NT2/D1 (cell line): ENCODE results near the gene TNFRSF1B.
A peak's percentile ranks its signal among the peaks of the same experiment; 100 is the strongest.

Source experiments
- DNase-seq: peaks from one replicate; pipeline ENCODE4 v3.0.0-alpha.2; 2011; ENCODE audit warnings: low read depth, low spot score
- H3K27me3 ChIP-seq: 2 replicates; pipeline ENCODE4 v1.6.0; 2011; ENCODE audit warnings: mild to moderate bottlenecking; ENCODE audit not compliant: insufficient read length, insufficient read depth
- H3K36me3 ChIP-seq: 2 replicates; pipeline ENCODE4 v1.6.1; 2011; ENCODE audit warnings: mild to moderate bottlenecking, low read length, mixed read lengths; ENCODE audit not compliant: insufficient read depth, insufficient read length
- H3K4me1 ChIP-seq: 2 replicates; pipeline ENCODE4 v1.5.1; 2011; ENCODE audit not compliant: insufficient read depth, insufficient read length
- H3K4me3 ChIP-seq: 2 replicates; pipeline ENCODE4 v1.5.1; 2011; ENCODE audit warnings: low read depth; ENCODE audit not compliant: insufficient read length
- H3K9ac ChIP-seq: 2 replicates; pipeline ENCODE4 v1.6.0; 2011; ENCODE audit warnings: low read depth; ENCODE audit not compliant: insufficient read length
- H3K9me3 ChIP-seq: 2 replicates; pipeline ENCODE4 v1.5.1; 2011; ENCODE audit warnings: mild to moderate bottlenecking, low read length; ENCODE audit not compliant: insufficient read depth
- SUZ12 ChIP-seq: IDR thresholded peaks from 2 replicates; pipeline ENCODE4 v1.6.1; 2011; ENCODE audit not compliant: insufficient read length, insufficient read depth; ENCODE audit errors: extremely low read depth
- YY1 ChIP-seq: IDR thresholded peaks from 2 replicates; pipeline ENCODE4 v1.6.1; 2011; ENCODE audit not compliant: insufficient read length, insufficient read depth
- ZNF274 ChIP-seq: IDR thresholded peaks from 2 replicates; pipeline ENCODE4 v1.6.1; 2011; ENCODE audit warnings: mild to moderate bottlenecking, low read depth, low read length

The TNFRSF1B gene

DNA sequence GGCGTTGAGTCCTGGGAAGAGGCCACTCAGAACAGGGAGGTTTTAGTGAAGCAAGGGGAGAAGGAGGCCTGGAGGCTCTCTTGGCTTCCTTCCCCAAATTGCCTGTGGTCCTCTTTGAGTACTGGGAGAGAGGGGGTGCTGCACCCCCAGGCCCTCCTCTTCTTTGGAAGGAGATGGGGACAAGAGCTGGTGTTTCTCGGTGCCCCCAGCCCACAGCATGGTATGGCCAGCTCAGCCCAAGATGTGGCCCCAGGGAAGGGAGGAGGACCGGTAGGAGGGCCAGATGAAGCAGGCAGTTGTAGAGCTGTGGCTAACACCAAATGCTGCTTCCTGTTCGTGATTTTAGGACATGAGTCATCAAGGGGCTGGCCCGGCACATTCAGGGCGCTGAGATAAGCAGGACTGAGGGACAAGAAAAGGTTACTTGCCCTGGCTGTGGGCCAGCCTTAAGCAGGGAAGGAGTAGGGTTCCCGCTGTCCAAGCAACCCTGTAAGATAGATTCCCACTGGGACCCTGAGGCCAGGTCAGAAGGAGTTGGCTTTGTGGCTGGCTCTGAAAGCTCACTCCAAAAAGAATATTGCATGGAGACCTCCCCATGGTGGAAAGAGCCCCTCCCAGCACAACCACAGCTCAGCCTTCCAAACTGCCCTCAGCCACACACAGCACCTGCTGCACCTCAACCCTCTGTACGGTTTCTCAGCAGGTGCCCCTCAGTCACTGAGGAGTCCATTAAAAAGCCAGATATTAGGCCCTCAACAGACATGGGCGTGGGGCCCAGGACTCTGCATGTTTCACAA is 4.9 kb upstream of the TNFRSF1B start:
- no peak for DNase-seq
- TF ChIP-seq YY1 (no peak), SUZ12 (no peak), ZNF274 (no peak)
- H3K4me3 ChIP-seq = no peak overlapping the region
- no peaks in the 10 kb centered on the region for H3K36me3 ChIP-seq
- peaks cover 16% of the 10 kb centered on the region for H3K4me1 ChIP-seq
- no peaks in the 10 kb centered on the region for H3K9me3 ChIP-seq
- H3K27me3 ChIP-seq = peaks cover 17% of the 10 kb centered on the region
- no peak overlapping the region for H3K9ac ChIP-seq

GRCh38 chr1:12162459-12163137 is 4.2 kb upstream of the TNFRSF1B start:
- Histone ChIP-seq H3K4me3 (no peak overlapping the region), H3K9me3 (no peaks in the 10 kb centered on the region), H3K27me3 (peaks cover 24% of the 10 kb centered on the region), H3K4me1 (peaks cover 18% of the 10 kb centered on the region), H3K9ac (no peak overlapping the region), H3K36me3 (no peaks in the 10 kb centered on the region)
- TF ChIP-seq ZNF274 = no peak
- no peak for TF ChIP-seq YY1
- TF ChIP-seq SUZ12 = no peak
- DNase-seq = no peak

- no peaks in the 10 kb centered on the region for H3K9me3 ChIP-seq
- H3K36me3 ChIP-seq = no peaks in the 10 kb centered on the region
- TF ChIP-seq YY1 (no peak), ZNF274 (no peak), SUZ12 (no peak)
- no peak overlapping the region for H3K9ac ChIP-seq
- no peak for DNase-seq
- H3K4me1 ChIP-seq = peaks cover 17% of the 10 kb centered on the region
- no peak overlapping the region for H3K4me3 ChIP-seq
- peaks cover 30% of the 10 kb centered on the region for H3K27me3 ChIP-seq
Measured at GRCh38 chr1:12163210-12163609, 3.6 kb upstream of the TNFRSF1B start.

DNA sequence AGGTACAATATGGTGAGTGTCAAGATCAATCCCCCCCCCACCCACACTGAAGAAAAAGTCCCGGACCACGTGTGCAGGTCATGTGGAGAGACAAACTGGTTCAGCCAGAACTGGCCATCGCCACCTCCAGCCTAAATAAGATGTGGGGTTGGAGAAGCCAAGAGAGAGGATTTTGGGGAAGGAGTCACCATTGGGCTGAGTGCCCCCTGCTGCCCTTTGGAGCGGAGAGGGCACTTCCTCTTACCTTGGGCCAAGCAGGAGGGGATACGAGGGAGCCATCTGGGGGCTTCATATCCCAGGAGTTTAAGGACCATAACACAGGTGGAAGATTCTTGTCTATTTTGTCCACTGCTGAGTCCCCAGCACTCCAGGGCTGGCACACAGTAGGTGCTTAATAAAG is 2.6 kb upstream of the TNFRSF1B start:
- no peak overlapping the region for H3K9ac ChIP-seq
- DNase-seq = no peak
- no peak overlapping the region for H3K4me3 ChIP-seq
- peaks cover 17% of the 10 kb centered on the region for H3K4me1 ChIP-seq
- TF ChIP-seq ZNF274 (no peak), YY1 (no peak), SUZ12 (no peak)
- H3K27me3 ChIP-seq = peaks cover 34% of the 10 kb centered on the region
- no peaks in the 10 kb centered on the region for H3K9me3 ChIP-seq
- H3K36me3 ChIP-seq = no peaks in the 10 kb centered on the region

DNA sequence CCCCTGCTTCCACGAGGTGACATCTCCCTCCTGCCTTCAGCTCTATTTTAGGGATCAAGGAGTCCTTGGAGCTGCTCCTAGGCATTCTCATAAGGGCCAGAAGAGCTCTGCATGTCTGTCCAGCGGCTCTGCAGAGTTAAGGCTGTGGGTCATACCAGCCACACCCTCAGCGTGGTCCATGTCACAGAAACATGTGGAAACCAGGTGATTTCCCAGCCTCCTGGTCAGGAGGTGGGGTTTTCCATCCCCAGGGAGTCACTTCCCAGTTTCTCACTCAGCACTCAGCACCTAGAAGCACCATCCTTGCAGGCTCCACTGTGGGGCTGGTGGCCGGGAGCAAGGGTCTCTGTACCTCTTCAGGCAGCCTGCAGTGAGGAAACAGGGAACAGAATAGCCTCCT is 1.4 kb upstream of the TNFRSF1B start:
- Histone ChIP-seq H3K9ac (no peak overlapping the region), H3K27me3 (peaks cover 34% of the 10 kb centered on the region), H3K4me1 (peaks cover 17% of the 10 kb centered on the region), H3K4me3 (no peak overlapping the region), H3K9me3 (no peaks in the 10 kb centered on the region), H3K36me3 (no peaks in the 10 kb centered on the region)
- no peak for DNase-seq
- no peak for TF ChIP-seq ZNF274
- no peak for TF ChIP-seq SUZ12
- TF ChIP-seq YY1 = no peak

DNA sequence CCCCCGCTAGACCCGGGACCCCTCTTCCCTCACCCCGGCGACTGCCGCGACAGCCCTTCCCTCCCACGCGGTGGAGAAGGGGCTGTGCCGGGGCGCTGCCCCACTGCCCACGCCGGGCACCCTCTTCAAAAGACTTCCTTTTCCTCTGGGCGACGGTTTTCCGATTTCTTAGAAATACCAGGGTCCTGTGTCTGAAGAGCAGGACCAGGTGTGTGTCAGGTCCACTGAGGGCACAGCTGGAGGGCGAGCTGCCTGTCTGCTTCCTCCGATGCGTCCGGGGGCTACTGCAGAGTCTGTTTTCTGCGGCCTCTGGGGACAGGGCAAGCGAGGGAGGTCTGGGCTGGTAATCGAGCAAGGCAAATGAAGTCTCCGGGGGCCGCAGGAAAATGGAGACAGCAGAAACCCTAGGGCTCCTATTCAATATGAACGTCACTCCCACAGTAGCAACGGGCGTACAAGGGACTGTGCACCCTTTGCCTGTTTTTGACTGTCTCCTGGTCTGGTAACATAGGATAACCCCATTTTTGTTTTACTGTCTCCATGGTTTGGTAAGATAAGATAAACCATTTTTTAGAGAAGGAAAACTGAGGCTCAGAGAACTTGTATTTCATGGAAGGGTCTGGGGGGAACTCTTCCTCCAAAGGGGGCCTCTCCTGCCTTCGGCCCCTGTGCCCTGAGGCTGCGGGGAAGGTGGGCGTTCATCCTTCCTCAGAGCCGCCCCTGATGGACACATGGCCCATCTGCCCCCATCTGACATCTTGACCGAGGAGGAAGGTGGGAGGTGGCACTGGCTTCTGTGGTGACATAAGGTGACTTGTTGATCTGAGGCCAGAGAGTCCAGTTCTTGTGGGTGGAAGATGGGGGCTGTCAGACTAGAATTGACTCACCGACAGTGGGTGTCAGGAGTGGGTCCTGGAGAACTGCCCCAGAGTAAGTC is 970 bp downstream of the TNFRSF1B start:
- TF ChIP-seq ZNF274 (no peak), YY1 (no peak), SUZ12 (no peak)
- peaks cover 9% of the 10 kb centered on the region for H3K4me1 ChIP-seq
- DNase-seq = no peak

More for the DNA sequence above, 970 bp downstream of the TNFRSF1B start:
- peaks cover 34% of the 10 kb centered on the region for H3K27me3 ChIP-seq
- no peaks in the 10 kb centered on the region for H3K36me3 ChIP-seq
- H3K9ac ChIP-seq = peak overlapping the region; percentile 50
- peak overlapping the region; percentile 36 for H3K4me3 ChIP-seq
- no peaks in the 10 kb centered on the region for H3K9me3 ChIP-seq
